A673 (cell line): ENCODE data around the gene BACE2.

Experiments used
- EZH2 ChIP-seq: fragments of 200-600 bp; sonication (generic); IDR thresholded peaks from 2 replicates; pipeline ENCODE4 v1.6.1; 2017; ENCODE audit warnings: borderline replicate concordance, low read depth, mild to moderate bottlenecking, mixed read lengths, antibody characterized with exemption, low read length; ENCODE audit not compliant: poor library complexity, severe bottlenecking
- TF ChIP-seq, protein P1 (sequence below): fragments of 300-800, 200-600 bp; sonication (generic); conservative IDR thresholded peaks from 2 replicates; pipeline ENCODE4 v1.5.1; 2017; ENCODE audit warnings: low read depth, mild to moderate bottlenecking, antibody characterized with exemption, low read length, moderate library complexity, mixed read lengths

DNA sequence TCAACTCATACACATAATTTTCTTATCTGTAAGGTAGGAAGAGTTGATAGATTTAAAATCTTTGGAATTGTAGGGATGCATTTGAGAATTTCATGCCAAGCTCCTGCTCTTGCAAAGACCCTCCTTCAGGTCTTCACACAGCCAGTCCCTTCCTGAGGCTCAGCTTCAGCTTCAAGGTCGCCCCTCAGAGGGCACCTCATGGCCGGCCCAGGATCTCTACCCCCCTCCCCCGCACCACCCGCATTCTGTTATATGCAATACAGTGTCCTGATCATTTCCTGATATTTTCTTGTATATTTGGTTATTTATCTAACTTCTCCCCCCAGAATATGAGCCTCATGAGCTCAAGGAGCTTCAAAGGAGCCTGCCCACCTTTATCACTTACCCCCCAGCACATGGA is 47.0 kb upstream of the BACE2 start:
- TF ChIP-seq, protein P1, sequence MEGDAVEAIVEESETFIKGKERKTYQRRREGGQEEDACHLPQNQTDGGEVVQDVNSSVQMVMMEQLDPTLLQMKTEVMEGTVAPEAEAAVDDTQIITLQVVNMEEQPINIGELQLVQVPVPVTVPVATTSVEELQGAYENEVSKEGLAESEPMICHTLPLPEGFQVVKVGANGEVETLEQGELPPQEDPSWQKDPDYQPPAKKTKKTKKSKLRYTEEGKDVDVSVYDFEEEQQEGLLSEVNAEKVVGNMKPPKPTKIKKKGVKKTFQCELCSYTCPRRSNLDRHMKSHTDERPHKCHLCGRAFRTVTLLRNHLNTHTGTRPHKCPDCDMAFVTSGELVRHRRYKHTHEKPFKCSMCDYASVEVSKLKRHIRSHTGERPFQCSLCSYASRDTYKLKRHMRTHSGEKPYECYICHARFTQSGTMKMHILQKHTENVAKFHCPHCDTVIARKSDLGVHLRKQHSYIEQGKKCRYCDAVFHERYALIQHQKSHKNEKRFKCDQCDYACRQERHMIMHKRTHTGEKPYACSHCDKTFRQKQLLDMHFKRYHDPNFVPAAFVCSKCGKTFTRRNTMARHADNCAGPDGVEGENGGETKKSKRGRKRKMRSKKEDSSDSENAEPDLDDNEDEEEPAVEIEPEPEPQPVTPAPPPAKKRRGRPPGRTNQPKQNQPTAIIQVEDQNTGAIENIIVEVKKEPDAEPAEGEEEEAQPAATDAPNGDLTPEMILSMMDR = no peak
- TF ChIP-seq EZH2 = no peak
